RPMI8226 (cell line): Measurements from ENCODE around the gene SCYGR2.

Source experiments
- DNase-seq: peaks from one replicate; pipeline ENCODE4 v3.0.0-alpha.2; 2015

SCYGR2 gene

DNA sequence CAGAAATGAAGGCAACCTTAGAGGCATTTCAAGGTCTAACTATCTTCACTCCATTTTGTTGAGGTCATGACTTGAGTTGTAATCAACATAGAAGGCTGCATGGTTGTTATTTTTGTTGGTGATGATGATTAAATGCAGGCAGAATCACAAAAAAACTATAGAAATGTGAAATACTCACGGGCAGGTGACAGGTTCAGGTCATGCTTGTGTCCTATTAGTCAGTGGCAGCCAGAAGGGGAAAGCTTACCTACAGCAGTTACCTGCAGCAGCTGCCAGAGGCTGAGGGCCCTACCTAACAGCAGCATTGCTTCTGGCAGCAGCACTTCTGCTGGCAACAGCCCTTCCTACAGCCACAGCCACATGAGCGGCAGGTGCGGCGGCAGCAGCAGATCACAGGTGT lies 15.6 kb downstream of the SCYGR2 start:
- DNase-seq: no peak

DNA sequence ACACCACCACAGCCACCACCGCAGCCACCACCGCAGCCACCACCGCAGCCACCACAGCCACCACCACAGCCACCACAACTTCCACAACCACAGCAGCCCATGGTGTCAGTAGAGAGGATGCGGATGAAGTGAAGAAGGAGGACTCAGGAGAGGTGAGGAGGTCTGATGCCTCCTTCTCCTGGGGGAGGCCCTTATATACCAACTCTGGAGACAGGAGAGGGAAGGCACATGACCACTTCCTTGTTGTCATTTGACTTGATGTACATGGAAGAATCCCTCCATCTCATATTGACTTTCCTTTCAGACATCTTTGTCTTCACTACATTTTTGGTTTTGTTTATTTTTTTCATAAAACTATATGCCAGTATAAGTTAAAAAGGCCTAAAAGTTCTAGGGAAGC lies 16.0 kb downstream of the SCYGR2 start, which contains the start of gene SCYGR3:
Gene SCYGR3 (minus strand): TSS at position 101 of the 400 bp plus-strand sequence. CDS start 0 bp downstream, at position 101.
- no peak for DNase-seq

- no peak for DNase-seq
Observed at GRCh38 chr2:227615181-227615580, 16.5 kb downstream of the SCYGR2 start.

GRCh38 chr2:227615906-227616305 lies 17.2 kb downstream of the SCYGR2 start:
- no peak for DNase-seq

DNA sequence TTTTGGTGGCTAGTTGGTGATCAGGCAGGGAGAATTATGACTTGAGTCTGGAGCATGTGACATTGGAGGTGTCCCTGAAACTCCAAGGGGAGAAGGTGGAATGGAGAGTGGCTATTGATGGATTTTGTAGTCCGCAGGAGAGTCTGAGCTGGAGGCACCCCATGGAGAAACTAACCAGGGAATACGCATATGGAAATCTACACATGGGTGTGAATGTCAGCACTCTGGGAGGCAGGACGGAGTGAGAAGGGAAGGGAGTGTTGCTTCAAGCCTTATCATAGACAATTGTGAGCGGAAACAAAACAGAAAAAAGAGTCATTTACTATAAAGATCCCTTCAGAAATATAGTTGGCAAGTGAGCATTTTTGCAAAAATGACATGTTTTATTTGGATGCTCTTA lies 17.9 kb downstream of the SCYGR2 start:
- DNase-seq: no peak

DNA sequence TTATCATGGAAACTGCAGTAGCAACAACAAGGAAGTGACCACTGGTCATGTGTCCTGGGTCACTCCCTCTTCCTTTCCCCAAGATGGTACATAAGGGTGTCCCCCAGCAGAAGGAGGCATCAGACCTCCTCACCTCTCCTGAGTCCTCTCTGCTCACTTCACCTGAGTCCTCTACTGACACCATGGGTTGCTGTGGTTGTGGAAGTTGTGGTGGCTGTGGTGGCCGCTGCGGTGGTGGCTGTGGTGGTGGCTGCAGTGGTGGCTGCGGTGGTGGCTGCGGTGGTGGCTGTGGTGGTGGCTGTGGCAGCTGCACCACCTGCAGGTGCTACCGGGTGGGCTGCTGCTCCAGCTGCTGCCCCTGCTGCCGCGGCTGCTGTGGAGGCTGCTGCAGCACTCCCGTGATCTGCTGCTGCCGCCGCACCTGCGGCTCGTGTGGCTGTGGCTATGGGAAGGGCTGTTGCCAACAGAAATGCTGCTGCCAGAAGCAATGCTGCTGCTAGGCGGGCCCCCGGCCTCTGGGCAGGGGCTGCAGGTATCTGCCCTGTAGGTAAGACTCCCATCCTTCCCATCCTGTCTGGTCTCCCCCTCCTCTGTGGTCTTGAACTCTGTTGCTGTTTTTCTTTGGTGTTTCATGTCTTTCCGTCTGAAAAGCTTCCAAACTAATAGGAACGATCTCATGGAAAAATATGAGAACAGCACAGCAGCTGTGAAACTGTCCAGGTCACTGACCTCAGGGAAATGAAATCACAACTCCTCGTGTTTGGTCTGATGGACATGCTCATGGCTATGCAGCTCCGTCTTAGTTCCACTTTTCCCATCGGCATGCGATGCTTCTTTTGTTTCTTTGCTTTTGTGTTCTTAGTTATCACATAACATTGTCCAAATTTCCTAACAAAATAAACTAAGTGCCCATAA lies 18.9 kb downstream of the SCYGR2 start, which contains the start of gene SCYGR4:
Gene SCYGR4 (plus strand): TSS at position 183 of the 915 bp plus-strand sequence. CDS start 0 bp downstream, at position 183.
- no peak for DNase-seq

DNA sequence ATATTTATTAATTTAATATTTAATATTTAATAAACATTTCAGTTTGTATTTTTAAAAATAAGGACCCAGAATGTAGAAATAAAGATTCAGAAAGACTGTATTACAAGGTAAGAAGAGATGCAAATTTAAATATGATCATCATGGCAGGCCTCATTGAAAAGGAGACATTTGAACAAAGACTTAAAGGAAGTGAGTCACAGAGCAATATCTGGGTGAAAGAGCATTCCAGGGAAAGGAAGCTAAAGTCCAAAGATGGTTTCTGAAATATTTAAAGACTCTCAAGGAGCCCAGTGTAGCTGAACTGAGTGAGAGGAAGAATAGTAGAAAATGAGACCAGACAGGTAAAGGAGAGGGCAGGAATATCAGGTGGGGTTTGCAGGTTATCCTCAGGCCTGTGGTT lies 24.5 kb downstream of the SCYGR2 start:
- DNase-seq: no peak

DNA sequence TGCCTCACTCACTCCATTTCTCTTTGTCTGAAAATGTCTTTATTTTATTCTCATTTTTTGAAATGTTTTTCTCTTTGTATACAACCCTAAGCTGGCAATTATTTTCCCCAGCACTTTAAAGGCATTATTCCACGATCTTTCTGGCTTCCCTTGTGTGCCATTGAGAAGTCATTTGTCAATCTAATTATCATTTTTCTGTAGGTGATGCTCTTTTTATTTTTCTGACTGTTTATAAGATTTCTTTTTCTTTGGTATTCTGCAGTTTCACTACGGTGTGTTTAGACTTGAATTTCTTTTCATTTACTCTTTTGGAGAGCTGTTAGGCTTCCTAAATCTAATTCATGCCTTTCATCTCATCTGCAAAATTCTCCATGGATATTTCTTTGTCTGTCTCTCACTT lies 26.7 kb downstream of the SCYGR2 start:
- no peak for DNase-seq

GRCh38 chr2:227626580-227627151 lies 28.0 kb downstream of the SCYGR2 start:
- DNase-seq: no peak

GRCh38 chr2:227627769-227628168 lies 29.1 kb downstream of the SCYGR2 start:
- DNase-seq: no peak

GRCh38 chr2:227629435-227629834 lies 30.7 kb downstream of the SCYGR2 start:
- no peak for DNase-seq

GRCh38 chr2:227630322-227630721 lies 31.6 kb downstream of the SCYGR2 start:
- no peak for DNase-seq

DNA sequence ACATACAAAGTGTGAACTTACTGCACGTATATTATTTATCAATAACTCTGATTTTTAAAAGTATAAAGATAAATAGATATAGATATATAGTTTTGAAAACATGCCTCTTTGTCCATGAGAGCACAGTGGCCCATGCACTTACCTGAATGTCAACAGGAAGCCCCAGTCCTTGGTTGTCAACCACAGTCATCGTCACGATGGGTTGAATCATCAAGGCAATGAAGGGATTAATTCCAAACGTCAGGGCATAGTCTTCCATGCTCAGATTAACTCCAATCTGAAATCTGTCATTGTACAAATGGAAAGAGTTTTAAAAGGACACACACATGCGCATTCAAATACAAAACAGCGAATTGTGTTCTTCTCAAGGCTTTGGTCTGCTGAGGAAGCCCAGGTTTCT lies 34.1 kb downstream of the SCYGR2 start:
- no peak for DNase-seq

- DNase-seq: no peak
Observed at GRCh38 chr2:227634201-227634600, 35.5 kb downstream of the SCYGR2 start.

DNA sequence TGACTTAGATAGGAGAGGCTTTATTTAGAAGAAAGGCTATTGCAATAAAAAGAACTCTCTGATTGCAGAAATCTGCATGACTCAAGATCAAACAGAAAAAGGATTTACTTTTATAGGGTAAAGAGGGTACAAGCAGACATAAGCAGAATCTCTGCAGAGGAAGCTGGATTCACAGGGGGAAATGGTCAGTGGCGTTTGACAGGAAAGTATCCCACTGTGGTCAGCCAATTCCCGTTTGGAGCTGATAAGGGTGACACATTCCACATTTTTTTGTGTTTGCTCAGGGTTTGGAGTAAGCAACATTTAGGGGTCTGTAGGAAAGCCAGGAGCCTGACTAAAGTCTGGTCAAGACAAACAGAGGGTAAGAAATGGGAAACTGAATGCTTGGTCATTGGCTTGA lies 44.0 kb downstream of the SCYGR2 start:
- DNase-seq: no peak

- no peak for DNase-seq
Observed at GRCh38 chr2:227643990-227644551, 45.4 kb downstream of the SCYGR2 start.
